GM21515 (cell line): Measurements from ENCODE around the gene KRT33B.
"Not testable (repeated sequence)": the region's sequence is repeated elsewhere in the genome, so short reads cannot be mapped to it uniquely, and the experiment has no call there.

Source experiments
- ATAC-seq: cut with Tn5 transposase; IDR thresholded peaks from one replicate; pipeline ENCODE4 v1.9.1; 2021; ENCODE audit not compliant: unreplicated experiment

The KRT33B gene

DNA sequence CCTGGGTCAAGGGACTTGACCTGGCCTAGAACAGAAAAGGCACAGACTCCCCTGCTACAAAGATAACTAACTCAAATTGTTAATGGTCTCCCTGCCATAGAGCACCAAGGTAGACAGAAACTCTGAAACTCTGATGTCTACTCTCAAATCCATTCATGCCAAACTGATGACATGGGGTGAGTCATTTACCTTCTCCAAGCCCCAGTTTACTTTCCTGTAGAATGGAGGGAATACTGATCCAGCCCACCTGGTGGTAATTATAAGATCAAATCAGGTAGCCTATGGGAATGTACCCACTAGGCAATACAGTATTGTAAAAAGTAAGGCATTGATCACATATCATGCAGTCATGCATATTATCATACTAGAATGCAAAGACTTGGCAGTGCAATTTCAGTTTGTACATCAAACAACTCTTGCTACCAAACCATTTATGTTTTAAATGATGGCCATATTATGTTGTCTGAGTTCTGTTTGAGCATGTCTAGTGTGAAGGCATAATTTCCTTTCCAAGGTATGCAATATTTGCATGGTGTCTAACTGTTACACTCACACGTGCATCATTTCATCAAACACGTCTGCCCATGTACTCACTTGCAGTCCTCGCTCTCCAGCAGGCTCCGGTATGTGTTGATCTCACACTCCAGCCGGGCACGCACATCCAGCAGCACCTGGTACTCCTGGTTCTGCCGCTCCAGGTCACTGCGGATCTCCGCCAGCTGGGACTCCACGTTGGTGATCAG lies 24.8 kb upstream of the KRT33B start:
- ATAC-seq = no peak

DNA sequence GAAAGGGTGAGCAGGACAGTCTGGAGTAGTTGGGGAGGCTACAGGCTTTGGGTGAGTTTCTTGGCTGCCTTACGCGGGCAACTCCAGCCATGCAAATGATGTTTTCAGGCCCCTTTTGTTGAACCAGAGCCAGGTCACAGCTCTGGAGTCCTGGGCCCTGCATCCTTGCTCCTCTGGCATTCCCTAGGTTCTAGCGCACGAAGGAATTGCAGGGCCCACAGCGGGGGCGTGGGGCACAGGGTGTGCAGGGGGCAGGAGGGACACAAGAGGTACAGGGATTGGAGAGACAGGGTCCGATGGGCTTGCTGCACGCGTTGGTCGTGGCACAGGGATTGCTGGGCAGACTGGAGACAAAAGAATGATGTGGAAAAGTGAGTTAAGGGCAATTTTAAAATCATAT lies 24.2 kb upstream of the KRT33B start:
- no peak for ATAC-seq

DNA sequence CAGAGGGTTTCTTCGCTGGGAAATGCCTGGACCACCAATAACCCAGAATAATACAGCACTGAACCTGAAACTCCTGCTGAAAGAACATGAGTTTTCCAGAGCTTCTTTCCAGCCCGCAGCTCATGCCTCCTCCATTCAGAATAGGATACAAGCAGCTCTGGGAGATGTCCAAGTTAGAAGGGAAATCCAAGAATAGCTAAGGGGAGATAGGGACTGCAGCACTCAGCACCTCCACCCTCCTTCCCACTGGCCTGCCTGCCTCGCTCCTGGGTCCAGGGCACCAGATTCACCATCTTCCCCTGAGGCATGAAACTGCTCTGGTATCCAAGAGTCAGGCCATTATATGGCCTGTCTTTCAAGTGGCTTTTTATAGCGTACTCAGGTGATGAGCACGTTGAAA lies 23.7 kb upstream of the KRT33B start:
- ATAC-seq = no peak

DNA sequence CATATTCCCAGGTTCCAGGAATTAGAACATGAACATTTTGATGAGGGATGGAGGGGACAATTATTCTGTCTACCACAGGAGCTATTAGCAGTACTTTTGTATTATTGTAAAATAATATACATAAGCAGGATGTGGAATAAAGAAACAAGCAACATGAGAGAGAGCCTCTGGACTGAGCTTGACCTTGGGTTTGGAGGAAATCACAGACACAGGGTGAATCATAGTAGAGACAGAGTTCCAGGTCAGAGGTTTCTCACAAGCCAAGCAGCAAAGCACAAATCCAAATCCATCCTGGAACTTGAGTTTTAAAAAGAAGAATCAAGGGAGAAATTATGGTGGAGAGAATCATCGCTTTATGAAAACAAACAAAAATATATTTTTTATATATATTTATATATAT lies 22.7 kb upstream of the KRT33B start:
- no peak for ATAC-seq

DNA sequence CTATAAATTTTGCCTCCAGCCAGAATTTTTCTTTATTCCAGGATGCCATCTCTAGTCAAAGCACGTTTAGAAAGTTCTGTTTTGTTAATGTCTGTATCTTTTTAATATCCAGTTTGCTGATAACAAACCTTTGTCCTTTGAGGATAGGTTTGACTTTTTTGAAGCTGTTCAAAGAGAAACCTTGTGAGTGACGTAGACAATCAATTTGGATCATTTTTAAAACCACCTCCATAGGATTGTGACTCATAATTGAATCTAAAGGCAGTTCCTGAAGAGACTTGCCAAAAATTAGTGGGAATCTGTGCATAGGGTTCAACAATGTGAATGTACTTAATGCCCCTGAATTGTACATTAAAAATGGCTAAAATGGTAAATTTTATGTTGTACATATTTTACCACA lies 21.9 kb upstream of the KRT33B start:
- ATAC-seq = no peak

DNA sequence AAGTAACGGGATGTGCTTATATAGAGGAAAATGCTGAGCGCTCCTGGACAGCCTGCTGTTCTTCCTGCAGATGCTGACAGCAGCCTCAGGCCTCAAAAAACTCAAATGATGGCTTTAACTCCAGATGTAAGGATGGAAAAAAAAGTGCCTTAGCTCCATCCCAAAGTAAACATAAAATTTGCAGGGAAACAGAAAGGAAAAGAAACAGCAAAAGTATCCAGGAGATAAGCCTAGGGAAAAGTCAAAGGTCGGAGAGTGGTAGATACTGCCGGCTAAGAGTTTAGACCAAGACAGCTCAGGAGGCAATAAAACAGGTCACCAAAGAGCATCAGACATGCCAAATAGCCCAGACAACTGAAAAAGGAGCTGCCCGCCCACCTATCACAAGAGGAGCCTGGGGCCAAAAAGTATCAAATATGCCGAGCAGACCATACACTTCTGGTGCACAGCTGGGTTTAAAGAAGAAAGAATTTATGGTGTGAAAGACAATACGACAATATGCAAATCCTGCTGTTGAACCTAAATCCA lies 20.9 kb upstream of the KRT33B start:
- ATAC-seq = no peak

DNA sequence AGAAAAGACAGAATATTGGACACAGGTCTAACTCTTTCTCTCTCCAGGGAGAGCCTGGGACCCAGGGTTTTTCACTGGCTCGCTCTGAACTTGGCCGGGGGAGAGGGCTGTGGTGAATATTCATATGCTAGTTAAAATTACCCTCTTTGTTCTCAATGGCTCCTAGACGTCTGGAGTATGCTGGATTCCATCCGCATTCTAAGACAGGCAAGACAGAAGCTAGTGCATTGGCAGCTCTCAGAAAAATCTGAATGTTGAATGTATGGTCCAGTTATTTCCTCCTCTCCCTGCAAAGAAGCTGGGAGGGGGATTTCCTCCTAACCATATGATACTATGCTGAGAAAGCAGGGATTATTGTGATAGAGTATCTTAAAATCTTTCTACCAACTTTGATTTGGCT lies 18.1 kb upstream of the KRT33B start:
- no peak for ATAC-seq

DNA sequence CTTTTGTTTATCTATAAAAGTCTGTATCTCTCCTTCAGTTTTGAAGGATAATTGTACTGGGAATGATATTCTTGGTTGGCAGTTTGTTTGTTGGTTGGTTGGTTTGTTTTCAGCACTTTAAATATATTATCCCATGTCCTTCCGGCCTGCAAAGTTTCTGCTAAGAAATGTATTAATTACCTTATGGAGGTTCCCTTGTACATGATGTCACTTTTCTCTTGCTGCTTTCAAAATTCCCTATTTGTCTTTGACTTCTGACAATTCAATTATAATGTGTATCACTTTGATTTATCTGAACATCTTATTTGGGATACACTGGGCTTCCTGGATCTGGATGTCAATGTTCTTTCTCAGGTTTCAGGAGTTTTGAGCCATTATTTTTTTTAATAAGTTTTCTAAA lies 16.6 kb upstream of the KRT33B start:
- no peak for ATAC-seq

DNA sequence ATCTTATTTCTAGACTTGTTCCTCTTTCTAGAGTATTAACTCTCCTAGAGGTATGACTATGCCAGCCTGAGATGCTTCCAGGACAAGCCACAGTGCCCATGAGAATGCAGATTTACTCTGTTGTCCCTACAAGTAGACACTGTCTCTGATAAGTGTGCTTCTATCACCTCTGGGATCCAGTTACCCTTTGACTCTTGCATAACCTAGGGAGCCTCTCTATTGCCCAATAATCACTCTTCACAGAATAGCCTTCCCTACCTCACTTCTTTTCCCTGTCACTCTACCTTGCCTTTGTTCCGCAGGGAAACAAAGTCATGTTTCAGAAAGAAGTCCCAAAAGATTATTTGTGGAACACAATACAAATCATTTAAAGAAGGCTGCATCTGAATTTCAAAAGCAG lies 14.1 kb upstream of the KRT33B start:
- ATAC-seq = no peak

DNA sequence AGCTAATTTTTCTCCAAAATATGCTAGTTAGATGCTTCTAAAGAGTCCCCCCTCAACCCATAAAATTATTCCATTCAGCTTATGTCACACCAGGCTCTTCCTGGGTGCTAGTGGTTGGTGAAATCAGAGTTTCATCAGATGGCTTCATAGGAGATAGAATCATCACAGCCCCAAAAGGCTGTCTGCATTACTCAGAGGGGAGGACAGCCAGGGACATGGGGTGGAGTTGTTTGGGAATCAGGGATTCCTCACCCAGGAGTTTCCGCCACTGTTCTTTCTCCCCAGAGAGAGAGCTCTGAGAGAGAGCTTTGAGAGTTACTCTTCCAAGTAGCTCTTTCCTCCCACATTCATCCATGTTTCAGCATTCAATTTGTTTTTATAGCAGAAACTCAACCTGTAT lies 12.8 kb upstream of the KRT33B start:
- ATAC-seq = no peak

DNA sequence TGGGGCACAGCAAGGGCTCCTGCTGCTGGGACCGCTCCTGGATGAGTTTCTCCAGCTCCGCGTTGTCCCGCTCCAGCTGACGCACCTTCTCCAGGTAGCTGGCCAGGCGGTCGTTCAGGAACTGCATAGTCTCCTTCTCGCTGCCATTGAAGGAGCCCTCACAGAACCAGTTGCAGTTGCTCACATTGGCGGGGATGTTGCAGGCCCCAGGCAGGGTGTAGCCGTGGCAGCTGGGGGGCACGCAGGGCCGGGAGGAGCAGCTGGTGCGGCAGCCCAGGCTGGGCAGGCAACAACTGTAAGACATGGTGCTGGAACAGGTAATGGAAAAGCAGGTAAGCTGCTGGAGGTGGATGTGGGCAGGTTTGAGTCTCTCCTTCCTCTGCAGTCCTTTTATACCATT lies 12.3 kb upstream of the KRT33B start, which contains the start of gene KRT34:
TSS of gene KRT34 (minus strand) at position 364 of the 400 bp plus-strand sequence. CDS start at position 304, 60 bp downstream.
- not testable (repeated sequence) for ATAC-seq

DNA sequence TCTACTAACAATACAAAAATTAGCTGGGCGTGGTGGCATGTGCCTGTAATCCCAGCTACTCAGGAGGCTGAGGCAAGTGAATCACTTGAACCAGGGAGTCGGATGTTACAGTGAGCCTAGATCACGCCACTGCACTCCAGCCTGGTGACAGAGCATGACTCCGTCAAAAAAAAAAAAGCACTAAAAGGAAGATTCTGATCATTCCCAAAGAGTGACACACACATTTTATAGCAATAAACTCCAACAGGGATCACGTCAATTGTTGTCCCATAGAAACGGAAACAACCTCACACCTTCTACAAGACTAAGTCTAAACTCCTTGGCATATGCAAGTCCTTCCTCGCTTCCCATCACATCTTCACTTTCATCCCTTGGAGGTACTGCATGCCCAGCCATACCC lies 10.5 kb upstream of the KRT33B start:
- not testable (repeated sequence) for ATAC-seq

DNA sequence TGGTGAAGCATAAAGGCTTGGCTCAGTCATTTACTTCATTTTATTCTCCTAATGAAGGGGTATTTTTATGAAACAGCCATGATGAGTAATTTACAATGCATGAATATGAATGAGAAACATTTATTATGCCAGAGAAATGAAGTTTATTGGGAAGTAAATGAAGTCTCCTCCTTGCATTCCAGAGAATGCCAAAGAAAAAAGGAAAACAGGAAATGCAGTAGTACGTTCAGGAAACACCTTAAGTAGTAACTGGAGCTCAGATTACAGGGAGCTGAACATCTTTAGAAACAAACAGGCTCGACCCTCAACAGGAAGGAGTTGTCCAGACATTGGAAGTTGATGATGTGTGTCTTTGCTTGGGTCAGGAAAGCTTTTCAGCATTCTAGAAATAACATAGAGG lies 7.9 kb upstream of the KRT33B start:
- ATAC-seq = no peak

DNA sequence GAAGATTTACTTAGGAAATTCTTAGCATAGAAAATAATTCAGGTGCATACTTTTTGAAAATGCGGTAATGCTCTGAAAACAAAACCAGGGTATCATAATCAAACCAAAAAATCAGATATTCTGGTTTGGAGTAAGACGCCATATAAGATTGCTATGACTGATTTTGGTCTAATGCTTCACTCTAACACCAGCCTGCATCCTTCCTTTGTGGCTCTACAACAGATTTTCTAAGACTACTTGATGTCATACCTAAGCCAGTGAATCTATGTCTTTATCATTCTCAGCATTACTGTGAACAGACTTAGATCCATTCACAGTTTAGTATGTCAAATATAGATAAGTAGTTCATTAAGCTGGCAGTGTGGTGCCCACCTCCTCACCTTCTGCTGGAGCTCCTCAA lies 590 bp downstream of the KRT33B start:
- no peak for ATAC-seq

DNA sequence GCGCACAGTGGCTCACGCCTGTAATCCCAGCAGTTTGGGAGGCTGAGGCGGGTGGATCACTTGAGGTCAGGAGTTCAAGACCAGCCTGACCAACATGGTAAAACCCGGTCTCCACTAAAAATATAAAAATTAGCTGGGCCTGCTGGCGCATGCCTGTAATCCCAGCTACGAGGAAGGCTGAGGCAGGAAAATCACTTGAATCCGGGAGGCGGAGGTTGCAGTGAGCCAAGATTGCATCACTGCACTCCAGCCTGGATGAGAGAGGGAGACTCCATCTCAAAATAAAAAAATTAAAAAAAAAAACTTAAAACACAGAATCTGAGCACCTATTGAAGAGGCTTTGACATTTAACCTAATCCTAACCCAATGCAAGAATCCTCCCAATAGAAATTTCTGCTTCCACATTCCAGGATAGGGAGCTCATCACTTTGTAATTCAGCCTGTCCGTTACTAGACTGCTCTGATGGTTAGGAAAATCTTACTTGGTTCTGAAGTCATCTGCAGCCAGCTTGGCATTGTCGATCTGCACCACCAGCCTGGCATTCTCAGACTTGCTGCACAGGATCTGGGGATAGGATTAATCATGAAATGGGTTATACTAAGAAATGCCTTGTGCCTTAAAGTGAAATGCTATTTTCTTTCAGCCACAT lies 2.1 kb downstream of the KRT33B start:
- no peak for ATAC-seq

DNA sequence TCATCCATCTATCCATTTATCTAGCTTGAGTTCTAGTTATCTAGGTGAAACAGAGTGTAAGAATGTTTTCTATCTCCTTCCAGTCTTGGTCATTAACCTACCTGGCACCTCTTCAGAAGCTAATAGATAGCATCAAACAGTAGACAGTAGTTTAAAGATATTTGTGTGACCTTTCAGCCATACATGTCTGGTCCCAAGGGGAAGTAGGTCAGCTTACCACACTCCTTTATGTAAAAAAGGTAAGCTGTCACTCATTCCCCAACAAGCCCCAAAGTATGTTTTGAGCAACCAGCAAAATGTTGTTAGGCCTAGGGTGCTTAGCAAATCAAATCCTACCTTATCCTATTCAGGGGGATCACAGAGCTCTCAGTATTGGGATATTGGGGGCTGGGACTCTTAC lies 3.5 kb downstream of the KRT33B start:
- no peak for ATAC-seq

DNA sequence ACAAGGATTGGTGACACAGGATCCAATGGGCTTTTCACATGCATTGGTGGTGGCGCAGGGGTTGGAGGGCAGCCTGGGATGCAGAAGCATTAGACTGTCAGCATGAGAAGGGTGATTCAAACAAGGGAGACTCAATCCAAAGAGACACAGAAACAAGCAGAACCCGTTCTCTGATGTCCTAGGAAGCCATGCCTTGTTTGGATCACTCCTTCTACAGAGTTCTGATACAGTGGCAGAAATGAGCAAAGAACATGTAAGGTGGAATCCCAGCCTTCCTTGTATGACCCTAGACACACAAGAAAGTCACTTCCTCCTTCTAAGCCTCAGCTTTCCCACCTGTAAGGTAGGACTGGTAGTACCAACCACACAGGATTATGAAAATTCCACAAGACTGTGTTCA lies 5.7 kb downstream of the KRT33B start:
- ATAC-seq = no peak

DNA sequence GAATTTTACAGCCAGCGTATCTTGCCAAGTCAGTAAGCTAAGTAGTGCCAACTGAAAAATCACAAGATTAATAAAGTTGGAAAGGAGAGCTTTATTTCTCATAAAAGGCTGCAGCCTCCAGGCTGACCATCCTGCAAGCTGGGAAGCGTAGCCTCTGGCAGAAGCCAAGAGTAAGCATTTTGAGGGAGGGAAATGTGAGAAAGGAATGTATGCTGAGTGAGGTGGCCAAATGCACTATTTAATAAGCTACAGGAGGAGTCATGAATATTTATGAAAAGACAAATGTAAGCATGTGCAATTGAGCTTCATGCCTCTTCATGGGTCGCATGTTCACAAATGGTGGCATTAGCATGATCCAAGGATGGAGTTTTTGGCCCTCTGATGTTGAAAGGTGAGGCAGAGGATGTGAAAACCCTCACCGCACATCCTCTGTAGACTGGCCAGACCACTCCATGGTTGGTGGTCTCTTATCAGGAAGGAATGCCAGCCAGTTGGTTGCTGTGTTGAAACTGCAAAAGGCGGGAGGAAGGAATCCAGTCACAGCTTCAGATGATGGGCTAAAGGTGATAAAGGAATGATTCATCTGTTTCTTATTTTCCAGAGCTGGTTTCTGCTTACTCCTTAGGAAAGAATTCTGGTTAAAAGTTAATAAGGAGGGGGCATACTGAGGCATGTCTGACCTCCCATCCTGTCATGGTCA lies 9.2 kb downstream of the KRT33B start:
- no peak for ATAC-seq

DNA sequence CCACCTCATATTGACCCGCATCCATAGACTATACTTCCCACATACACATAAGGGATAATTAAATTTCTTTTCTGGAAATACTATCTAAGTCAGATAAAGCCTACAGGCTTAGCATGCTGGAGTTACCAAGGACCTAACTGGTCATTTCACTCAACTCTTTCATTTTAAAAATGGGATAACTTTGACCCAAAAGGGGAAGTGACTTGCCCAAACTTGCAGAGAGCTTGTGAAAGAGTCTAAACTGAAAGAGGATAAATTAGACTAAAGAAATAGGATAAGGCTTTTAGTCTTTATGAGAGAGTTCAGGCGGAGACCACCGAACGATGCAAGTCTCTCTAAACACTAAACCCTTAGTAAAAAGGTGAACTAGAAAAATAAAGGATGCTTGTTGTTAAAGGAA lies 15.1 kb downstream of the KRT33B start:
- ATAC-seq = no peak

DNA sequence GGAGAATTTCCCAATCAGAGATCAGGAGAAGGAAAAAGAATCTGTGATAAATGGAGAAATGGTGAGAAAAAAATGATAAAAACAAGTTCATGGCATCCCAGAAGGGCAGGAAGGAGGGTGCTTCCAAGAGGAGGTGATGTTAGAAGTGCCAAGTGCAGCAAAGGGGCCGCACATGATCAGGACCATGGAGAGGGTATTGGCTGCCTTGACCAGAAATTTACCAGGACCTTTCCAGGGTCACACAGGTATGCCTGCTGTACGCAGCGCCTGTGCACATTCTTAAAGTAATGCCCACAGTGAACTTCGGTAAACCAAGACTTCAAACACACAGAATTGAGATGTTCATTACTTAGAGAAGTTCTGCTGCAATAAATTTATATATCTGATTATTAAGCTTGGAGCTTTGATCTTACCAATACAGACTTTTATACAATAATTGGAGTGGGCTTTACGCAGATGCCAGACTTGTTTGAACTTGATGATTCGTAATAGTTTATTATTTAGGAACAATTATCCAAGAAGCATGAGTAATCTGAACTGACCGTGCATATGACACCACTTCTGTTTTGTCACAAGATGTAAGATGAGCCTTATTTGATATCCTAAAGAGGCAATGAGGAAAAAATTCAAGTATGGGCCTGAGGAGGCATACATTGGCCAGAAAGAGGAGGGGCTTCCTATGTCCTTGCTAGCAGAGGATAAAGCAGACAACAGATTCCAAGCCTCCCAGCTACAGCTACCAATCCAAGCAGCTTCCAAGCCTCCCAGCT lies 16.8 kb downstream of the KRT33B start:
- no peak for ATAC-seq

DNA sequence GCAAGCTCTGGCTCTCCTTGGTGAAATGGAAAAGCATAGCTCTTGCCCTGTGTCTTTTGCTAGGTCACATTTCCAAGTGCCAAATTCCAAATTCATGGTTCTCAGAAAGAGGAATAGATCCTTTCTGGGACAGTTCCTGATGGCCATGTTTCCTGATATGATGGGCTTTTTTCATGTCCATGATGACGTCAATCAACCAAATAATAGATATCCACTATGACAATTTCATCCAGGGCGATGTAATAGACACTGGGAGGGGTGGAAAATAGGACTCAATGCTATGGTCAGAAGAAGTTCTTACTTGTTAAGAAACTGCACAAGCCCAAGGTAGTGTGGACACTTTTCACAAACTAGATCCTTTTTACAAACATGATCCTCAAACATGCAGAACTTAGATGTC lies 18.4 kb downstream of the KRT33B start:
- no peak for ATAC-seq
